ENCODE measurements around the gene DUSP5.
A peak's percentile ranks its signal among the peaks of the same experiment; 100 is the strongest.

- peak in 1 of 4 experiments; percentile 5 for TF ChIP-seq CTCF (IDR thresholded peaks at IDR 0.05)
- TF ChIP-seq POLR2A (IDR thresholded peaks at IDR 0.05): no peak
Observed at GRCh38 chr10:110498087-110498981, 627 bp downstream of the DUSP5 start.

Measured in uterus (tissue), 2 donors.